HuH-7 (cell line): ENCODE measurements around the gene PTMA.

ENCODE experiments used
- DNase-seq: peaks from one replicate; pipeline ENCODE4 v3.0.0; 2011; ENCODE audit warnings: low spot score

PTMA gene

GRCh38 chr2:231676243-231676642 lies 32.1 kb upstream of the PTMA start:
- no peak for DNase-seq

GRCh38 chr2:231677632-231678104 lies 30.7 kb upstream of the PTMA start:
- DNase-seq = peak; percentile 56

DNA sequence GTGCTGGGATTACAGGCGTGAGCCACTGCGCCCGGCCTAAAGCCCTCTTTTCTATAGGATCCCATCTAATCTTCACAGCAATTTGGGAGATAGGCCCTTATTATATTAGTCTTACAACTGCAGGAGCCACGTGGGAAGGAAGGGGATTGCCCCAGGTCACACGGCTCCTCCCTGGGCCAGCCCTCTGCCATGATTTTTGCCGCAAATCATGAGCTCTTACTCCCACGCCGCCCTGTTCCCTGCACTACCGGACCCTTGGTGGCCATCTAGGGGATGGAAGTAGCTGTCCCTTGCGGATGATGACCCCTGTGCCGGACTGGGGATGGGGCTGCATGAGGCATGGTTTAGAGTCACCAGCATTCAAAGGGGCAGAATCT lies 28.4 kb upstream of the PTMA start:
- no peak for DNase-seq

GRCh38 chr2:231680285-231680991 lies 27.9 kb upstream of the PTMA start:
- peak; percentile 74 for DNase-seq

- DNase-seq = peak; percentile 96
Measured at GRCh38 chr2:231680992-231681852, 27.1 kb upstream of the PTMA start.

GRCh38 chr2:231682603-231683291 lies 25.6 kb upstream of the PTMA start:
- DNase-seq = no peak

- DNase-seq = no peak
Measured at GRCh38 chr2:231683292-231684235, 24.8 kb upstream of the PTMA start.

- DNase-seq = no peak
Measured at GRCh38 chr2:231684314-231685223, 23.8 kb upstream of the PTMA start.

- DNase-seq = no peak
Measured at GRCh38 chr2:231685349-231686191, 22.8 kb upstream of the PTMA start.

DNA sequence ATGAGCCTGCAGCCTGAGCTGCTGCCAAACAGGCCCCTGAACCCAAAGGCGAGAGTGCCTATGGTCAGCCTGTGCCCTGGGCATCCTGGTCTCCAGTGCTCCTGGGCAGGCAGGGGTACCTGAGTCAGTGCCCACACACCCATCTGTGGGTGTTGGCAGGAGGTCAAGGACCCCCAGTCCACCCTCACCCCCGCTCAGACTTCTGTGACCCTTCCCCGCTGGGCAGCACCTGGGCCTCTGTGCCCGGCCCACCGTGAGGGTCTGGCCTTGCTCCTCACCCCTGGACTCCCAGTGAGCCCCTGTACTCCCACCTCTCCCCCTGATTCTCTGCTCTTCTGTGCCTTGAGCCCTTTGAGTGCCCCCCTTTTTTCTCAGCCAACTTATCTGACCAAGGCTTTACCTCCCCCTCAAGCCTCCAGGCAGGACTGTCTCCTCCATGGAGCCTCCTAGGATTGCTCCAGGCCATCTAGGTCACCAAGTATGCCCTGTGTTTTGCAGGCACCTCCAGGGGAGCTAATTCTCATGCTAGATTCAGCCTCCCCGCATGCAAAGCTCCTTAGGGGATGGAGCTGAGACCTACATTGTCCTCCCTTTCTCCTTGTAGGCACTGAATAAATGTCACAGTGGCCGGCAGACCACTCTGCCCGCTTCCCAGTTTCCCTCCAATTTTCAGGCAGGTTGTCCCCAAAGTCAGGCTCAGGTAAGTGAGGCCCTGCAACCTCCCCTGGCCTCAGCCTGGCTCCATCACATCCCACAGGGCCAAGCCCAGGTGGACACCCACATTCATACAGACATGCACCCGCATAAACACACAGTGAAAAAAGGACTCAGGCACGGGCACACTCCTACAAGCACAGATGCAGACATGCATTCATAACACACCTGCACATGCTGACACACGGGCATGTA lies 21.9 kb upstream of the PTMA start:
- no peak for DNase-seq

GRCh38 chr2:231687133-231687852 lies 21.0 kb upstream of the PTMA start:
- DNase-seq = peak; percentile 94

DNA sequence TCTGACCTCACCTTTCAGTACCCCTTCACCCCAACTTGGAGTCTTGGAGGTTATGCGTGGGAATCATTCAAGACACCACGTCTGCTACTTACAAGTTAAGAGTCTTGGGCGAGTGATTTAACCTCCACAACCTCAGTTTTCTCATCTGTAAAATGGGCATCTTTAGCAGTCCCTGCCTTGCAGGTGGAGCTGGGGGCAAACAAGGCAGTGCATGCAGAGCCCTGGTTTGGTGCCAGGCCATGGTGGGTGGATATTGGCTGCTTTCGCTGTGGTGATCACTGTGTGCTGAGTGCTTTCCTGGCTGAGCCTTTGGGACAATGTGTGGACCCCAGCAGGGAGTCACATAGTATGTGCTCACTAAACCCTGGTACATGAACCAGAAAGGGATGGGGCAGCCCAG lies 20.4 kb upstream of the PTMA start:
- DNase-seq = no peak

DNA sequence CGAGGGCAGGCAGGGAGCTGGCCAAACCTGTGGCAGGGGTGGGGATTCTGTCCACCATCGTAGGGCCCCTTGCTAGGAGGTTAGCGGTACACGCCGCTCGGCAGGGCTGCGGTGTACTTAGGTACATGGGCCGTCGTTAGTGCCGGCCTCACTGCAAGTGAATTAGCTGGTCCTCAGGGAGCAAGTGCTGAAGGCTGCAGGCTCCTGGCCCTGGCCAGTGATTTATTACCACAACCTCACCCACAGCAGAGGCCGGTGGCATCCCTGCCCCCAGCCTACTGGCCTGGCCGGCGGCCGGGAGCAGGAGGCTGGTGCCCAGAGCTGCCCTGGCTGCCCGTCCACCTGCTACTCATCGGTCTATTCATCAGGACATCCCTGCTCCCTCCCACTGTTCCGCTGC lies 19.6 kb upstream of the PTMA start:
- DNase-seq = no peak

- no peak for DNase-seq
Measured at GRCh38 chr2:231689124-231689893, 19.0 kb upstream of the PTMA start.

DNA sequence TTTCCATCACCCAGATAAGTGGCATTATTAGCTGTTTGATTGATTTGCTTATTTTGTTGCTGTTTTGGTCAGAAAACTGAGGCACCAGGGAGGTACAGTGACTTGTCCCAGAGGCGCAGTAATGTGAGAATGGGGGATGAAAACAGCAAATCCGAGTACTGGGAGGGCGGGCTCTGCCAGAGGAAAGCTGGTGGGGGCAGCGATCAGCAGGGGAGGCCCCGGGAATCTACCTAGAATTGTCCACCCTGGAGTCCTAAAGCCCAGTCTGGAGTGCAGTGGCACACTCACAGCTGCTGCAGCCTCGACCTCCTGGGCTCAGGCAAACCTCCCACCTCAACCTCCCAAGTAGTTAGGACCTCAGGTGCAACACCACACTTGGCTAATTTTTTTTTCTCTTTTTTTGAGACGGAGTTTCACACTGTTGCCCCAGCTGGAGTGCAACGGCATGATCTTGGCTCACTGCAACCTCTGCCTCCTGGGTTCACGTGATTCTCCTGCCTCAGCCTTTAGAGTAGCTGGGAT lies 17.0 kb upstream of the PTMA start:
- DNase-seq = no peak

DNA sequence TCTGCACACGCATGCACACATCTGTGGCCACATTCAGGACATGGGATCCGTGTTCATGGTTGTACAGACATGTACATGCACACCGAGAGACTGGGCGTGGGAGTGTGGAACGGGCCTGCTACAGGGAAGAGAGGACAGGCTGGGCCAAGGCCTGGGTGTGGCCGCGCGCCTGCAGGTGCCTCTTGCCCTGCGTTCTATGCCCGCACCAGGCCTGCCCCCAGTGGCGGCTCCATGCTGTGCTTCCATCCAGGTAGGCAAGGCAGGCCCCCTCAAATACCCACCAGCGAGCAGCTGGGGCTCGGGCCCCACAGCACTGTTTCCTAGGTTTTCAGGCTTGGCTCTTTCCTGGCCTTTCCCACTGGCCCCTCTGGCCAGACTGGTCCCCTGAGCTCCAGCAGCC lies 15.5 kb upstream of the PTMA start:
- no peak for DNase-seq

DNA sequence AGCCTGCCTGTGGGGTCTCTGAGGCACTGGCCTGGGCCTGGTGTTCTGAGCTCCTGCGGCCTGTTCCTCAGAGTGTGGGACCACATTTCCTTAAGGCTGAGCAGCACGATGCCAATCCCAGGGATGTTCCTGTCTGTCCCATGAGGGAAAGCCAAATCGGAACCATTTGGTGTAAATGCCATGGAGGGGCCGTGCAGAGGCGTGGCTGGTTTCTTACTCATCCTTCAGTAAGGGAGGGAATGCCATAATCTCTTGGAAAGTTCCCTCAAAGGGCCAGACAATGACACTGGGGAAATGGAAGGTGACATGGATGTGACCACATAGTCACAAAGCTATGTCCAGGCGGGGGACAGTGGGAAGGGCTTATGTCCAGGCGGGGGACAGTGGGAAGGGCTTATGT lies 14.4 kb upstream of the PTMA start:
- no peak for DNase-seq
